HG02610 (cell line): Measurements from ENCODE around the gene AP2A2.

ENCODE experiments used
- ATAC-seq: cut with Tn5 transposase; IDR thresholded peaks from one replicate; pipeline ENCODE4 v1.9.1; 2021; ENCODE audit warnings: mild to moderate bottlenecking, moderate library complexity; ENCODE audit not compliant: unreplicated experiment

The AP2A2 gene

GRCh38 chr11:993632-994167 lies 68.0 kb downstream of the AP2A2 start:
- no peak for ATAC-seq

DNA sequence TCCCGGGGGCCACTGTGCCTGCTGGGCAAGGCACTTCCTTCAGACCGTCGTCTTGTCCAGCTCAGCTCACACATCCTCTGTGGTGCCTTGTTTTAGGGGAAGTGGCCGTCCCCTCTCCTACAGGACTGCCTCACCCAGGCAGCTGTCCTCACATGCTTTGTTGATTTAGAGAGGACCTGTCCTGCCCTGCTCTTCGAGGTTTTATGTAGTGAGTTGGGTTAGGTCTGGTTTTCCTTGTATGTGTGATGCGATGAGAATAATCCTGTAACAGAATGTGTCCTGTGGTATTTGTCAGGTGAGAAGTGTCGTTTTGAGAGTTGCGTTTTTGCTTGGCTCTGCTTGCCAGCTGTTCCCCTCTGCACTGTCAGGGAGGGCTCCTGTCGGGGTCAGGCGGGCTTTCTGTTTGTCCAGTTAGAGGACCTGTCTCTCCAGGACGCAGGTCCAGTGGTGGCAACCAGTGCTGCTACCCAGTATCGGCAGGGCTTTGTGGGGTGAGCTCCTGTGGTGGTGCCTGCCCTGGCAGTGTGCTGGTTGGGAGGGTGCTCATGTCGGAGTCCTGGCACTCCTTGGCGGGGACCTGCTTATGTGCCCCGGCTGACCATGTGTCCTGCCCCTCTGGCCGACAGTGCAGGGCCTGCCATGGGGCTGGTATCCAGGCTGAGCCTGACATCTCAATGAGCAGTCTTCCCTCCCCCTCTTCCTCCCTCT lies 69.5 kb downstream of the AP2A2 start:
- ATAC-seq = no peak

GRCh38 chr11:995752-996420 lies 70.2 kb downstream of the AP2A2 start:
- no peak for ATAC-seq

DNA sequence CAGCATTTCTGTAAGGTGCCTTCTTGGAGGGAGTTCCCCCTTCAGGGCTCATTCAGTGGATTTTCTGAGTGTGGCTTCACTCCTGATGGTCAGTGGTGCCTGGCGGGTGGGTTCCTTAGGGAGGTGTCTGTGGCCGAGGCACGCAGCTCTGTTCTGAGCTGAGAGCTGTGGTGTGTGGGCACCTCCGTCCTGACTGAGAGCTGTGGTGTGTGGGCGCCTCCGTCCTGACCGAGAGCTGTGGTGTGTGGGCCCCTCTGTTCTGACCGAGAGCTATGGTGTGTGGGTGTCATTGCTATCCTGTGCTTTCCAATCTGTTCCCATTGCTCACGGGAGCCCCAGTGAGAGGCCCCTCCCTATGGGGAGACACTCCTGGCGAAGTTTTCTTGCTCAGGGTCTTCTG lies 71.0 kb downstream of the AP2A2 start:
- ATAC-seq = no peak

DNA sequence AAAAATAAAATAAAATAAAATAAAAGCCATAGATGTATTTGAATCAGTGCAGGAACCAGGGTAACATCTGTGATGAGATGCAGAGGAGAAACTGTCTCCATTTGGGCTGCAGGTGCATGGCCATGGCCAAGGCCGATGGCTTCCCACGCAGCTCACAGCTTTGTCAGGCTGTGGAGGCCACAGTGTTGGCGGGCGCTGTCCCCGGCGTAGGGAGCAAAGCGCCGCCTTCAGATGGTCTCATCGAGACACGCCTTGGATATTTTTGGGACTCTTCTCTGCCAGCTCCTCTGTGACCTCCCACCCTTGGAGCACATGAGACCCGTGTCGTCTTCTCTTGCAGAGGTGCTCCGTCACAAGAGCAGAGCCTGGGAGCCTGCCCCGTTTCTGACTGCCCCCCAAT lies 72.2 kb downstream of the AP2A2 start:
- no peak for ATAC-seq

DNA sequence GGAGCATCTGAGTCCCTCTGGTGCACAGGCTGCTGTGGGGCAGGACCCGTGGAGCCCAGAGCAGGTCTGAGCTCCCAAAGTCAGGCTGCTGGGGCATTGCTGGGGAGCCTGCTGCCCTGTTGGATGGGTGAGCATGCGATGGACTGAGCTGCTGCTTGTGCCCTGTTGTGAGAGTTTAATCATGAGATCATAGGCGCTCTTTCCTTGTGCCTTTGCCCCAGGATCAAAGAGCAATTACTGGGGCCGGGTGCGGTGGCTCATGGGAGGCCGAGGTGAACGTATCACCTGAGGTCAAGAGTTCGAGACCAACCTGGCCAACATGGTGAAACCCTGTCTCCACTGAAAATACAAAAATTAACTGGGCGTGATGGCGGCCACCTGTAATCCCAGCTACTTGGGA lies 73.3 kb downstream of the AP2A2 start:
- no peak for ATAC-seq

DNA sequence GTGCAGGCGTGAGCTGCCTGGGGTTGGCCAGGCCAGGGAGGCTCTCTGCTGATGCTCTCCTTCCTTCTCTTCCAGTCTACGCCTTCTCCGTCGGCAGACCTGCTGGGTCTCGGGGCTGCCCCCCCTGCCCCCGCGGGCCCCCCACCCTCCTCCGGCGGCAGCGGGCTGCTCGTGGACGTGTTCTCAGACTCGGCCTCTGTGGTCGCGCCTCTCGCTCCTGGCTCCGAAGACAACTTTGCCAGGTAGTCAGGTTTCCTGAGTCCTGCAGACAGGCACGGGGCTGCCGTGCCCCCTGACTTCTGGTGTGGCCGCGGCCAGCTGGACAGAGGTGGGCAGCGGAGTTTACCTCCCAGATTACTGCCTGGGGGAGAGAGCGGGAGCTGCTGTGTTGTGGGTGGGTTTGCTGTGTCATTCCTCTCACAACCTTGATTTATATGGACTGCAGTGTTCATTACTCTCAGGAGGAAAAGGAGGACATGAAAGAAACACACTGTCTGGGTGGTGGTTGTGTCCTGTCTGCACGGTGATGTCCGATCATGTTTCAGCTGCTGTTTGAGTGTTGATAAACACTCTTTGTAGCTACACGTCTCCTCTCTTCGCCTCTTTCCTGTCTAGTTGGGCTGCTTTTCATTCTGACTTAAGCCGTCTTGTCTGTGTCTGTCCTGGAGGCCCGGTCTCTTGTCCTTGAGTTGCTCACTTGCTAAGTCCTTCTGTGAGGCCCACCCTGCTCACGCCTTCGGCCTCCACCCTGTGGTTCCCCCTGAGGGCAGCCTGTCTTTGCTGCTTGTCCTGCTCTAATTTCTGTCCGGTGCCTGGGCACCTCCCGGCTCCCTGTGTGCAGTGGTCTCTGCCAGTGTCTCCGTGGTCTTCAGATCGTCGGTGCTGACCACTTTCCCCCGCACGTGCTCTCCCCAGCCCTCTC lies 74.9 kb downstream of the AP2A2 start:
- no peak for ATAC-seq

DNA sequence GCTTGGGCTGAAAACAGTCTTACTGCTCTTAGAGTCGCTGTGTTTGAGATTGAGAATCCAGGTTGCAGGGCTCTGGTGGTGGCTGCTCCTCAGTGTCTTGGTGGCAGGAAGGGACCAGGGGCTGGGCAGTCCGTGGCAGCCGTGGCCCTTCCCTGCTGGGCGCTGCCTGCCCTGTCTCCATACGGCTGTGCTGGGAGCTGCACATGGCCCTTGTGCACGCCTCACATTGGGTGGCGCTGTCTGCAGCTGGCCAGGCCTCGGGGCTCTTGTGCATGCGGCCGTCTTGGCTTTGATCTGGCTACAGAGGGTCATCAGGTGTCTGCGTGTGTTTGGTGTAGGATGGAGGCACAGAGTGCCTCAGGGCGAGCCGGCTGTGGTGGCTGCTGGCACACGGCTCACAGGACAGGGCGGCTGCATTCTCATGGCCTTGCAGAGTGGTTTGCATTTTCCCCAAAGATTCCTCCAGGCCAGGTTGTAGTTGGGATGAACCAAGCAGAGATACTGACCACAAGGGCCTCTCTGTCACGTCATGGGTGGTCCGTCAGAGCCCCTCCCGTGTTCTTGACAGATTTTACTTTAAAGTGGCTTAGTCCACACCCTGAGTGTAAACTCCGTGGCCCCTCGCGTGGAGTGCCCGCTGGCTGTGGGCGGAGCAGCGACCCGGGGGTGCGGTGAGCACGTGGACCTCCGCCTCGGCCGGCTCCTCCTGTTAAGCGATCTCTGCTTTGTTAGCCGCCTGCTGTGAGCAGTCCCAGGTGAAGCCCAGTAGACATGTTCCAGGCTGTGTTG lies 76.1 kb downstream of the AP2A2 start:
- ATAC-seq = no peak

DNA sequence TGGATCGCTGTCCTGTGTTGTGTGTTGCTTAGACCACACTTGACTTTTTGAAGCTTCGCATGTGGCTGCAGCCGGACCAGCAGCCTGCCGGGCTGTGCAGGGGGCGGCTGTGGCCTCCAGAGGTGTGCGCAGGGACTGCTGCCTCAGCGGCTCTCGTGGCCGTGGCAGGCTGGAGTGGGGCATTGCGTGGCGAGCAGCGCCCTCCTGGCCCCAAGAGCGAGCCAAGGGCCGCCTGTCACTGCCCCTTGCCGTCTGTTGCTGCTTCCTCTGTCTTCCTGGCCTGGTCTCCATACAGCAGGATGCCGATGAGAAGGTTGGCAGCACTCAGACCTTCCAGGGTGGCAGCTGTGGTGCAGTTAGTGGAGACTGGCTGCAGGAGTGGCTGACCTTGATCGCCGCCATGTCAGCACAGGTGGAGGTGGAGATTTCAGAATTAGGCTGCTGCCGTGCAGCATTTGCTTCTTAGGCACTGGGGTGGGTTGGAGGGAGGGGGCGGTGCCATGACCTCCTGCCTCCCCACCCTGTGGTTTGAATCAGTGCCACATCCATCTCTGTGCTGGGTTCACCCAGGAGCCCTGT lies 76.8 kb downstream of the AP2A2 start:
- no peak for ATAC-seq

DNA sequence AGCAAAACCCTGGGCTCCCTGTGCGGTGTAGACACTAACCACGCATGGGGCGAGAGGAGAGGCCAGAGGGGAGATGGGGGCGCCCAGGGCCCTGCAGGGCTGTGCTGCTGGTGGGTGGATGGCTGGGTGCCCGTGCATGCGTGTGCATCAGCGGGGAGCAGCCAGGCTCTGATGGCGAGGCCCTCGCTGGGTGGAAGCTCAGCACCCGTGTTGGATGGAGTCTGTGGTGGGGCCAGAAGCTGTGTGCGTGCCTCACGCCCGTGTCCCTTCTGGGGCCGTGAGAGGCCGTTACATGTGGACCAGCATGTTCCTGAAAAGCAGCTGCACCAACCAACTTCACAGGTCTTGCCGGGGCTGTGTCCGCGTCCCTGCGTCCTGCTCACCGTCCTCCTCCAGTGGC lies 77.5 kb downstream of the AP2A2 start:
- ATAC-seq = no peak

DNA sequence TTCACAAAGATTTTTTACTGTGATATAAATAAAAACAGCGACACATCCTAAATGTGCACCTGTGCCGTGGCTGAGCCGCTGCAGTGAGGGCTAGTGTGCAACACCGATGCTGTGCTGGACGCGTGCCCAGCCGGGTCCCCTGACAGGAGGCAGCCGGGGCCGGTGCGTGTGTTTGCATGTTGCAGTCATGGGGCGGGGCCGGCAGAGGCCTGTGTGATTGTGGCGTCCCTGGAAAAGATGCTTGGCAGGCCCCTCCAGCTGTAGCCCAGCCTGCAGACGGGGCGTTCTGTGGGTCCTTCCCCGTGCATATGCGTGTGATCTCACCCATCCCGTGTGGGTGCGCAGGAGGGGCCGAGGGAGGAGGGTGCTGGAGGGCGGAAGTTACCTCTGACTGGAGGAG lies 80.3 kb downstream of the AP2A2 start:
- ATAC-seq = no peak

DNA sequence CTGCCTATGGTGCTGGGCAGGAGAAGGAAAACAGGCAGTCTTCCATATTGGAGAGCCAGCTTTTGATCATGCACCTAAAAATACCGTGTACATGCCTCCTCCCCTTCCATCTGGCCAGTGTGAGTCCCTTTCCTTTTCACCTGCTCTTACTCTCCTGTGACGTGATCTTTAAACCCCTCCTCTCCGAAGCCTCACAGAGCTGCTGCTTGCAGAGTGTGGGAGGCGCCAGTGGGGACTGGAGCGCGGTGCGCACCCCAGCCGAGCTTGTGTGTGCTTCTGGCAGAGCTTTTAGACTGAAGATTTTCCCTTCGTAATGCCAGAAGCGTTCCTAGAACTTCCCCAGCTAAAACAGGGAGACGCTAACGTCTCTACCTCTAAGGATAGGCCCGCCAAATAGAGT lies 81.1 kb downstream of the AP2A2 start:
- ATAC-seq = no peak

- no peak for ATAC-seq
Observed at GRCh38 chr11:1007279-1007678, 81.6 kb downstream of the AP2A2 start.

GRCh38 chr11:1008001-1008802 lies 82.5 kb downstream of the AP2A2 start:
- no peak for ATAC-seq

DNA sequence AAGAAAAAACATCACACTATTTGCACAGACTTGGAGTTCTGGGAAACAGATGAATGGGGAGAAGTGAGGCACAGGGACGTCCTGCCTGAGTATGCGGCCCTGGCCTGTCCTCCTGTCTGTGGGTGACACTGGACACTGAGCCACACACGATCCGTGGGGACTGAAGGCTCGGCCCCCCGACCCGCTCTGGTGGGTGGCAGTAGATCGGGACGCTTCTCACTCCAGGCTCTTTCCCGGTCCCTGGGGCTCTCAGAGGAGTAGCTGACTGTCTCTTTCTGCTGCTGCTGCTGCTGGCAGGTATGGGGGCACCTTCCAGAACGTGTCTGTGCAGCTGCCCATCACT lies 83.1 kb downstream of the AP2A2 start:
- no peak for ATAC-seq

GRCh38 chr11:1009371-1009770 lies 83.7 kb downstream of the AP2A2 start:
- ATAC-seq = no peak

DNA sequence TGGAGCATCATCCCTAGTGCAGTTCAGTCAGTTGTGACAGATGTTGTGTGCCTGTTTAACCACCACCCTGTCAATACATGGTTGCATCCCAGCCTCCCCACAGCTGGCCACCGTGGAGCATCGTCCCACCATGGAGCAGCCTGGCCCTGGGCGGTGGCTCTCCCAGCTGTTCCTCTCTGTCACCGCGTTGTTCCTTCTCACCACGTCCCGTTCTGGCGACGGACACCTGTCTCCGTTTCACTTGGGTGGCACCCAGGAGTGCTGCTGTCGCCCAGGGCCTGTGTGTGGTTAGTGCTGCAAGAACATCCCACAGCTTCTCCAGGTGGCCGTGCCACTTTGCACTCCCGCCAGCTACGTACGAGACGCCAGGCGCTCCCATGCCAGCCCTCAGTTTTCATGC lies 84.3 kb downstream of the AP2A2 start:
- no peak for ATAC-seq

DNA sequence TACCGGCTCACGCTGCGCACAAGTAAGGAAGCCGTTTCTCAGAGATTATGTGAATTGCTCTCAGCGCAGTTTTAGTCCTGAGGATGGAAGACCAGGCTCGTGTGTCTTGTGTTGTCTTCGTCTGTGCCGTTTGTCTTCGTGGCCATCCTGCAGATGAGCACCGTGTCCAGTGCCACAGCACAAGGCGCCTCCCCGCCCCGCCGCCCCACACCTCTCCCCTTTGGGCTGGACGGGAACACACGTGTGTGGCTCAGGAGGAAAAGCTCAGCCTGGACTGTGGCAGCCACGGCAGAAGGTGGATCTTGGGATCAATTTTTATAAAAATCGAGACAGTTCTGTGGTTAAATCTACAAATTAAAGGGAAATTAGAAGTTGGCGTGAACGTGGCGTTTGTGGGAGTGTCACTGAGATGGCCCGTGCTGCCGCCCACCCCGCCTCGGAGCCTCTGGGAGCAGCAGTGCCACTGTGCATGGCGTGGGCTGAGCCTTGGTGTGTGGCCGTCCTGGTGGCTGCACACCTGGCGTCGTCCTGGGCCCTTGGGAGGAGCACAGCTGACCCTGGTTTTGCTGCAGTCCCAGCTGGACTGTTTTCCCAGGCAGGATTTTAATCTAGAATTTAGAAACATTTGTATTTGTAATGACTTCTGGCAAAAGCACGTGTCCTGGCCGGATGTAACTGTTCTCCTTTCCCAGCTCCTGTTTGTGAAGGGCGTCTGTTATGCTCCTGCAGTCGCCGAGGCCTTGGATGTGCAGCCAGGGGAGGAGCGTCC lies 85.1 kb downstream of the AP2A2 start:
- ATAC-seq = no peak

- no peak for ATAC-seq
Observed at GRCh38 chr11:1011320-1011698, 85.6 kb downstream of the AP2A2 start.
